ENCODE measurements around the gene KCNJ4.

DNA sequence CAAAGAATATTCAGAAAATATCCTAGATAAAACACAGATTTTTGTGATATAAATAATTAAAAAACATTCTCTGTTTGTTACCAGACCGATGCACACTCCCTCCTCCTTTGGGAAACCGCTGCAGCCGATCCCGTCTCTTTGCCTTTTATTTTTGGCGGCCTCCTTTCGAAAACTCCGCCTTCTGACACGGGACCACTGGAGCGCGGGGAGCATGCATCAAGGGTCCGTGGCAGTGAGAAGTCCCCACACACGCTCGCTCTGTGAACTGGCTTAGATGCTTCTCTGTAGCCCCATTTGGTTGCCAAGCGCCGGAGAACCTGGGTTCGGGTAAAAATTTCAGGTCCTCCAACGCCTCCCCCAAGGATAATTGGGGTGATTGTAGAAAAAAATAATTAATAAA, 34.1 kb upstream of the KCNJ4 start:
- TF ChIP-seq, protein P1, sequence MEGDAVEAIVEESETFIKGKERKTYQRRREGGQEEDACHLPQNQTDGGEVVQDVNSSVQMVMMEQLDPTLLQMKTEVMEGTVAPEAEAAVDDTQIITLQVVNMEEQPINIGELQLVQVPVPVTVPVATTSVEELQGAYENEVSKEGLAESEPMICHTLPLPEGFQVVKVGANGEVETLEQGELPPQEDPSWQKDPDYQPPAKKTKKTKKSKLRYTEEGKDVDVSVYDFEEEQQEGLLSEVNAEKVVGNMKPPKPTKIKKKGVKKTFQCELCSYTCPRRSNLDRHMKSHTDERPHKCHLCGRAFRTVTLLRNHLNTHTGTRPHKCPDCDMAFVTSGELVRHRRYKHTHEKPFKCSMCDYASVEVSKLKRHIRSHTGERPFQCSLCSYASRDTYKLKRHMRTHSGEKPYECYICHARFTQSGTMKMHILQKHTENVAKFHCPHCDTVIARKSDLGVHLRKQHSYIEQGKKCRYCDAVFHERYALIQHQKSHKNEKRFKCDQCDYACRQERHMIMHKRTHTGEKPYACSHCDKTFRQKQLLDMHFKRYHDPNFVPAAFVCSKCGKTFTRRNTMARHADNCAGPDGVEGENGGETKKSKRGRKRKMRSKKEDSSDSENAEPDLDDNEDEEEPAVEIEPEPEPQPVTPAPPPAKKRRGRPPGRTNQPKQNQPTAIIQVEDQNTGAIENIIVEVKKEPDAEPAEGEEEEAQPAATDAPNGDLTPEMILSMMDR (IDR thresholded peaks at IDR 0.05), result no peak
- no peak for TF ChIP-seq ZFX (IDR thresholded peaks at IDR 0.05; ENCODE audit: borderline replicate concordance)
